Urothelium cell line (cell line): ENCODE results near the gene CNTNAP2.
"Not testable (repeated sequence)": the region's sequence is repeated elsewhere in the genome, so short reads cannot be mapped to it uniquely, and the experiment has no call there.

Experiments used
- DNase-seq: peaks from one replicate; pipeline ENCODE4 v3.0.0; 2011; ENCODE audit warnings: low spot score, mixed read lengths
- FAIRE-seq: peaks from 2 replicates; lab custom pipeline; 2011; peaks lifted over from hg19 to GRCh38; lab: Jason Lieb, UNC

Gene CNTNAP2

GRCh38 chr7:147796581-147796980 is 1680.0 kb downstream of the CNTNAP2 start:
- no peak for DNase-seq
- FAIRE-seq, result no peak

DNA sequence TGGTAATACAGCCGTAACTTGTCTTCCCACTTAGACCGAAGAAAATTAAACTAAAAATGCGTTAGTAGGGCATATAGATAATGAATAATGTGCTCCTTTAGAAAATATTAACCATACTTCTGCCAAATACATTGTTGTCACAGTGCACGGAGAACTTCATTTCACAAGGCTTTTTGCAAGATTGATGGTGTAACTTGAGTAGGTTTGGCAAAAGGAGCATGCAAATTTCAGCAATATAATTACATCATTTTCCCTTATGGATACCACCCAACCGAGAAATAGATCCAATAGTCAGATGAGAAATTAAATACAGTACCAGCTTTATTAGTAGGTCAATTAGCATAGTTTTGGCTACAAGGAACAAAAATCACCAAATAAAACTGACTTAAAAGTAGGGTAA is 1681.4 kb downstream of the CNTNAP2 start:
- FAIRE-seq (no peak), DNase-seq (no peak)

GRCh38 chr7:147801762-147802161 is 1685.2 kb downstream of the CNTNAP2 start:
- not testable (repeated sequence) for DNase-seq, FAIRE-seq

DNA sequence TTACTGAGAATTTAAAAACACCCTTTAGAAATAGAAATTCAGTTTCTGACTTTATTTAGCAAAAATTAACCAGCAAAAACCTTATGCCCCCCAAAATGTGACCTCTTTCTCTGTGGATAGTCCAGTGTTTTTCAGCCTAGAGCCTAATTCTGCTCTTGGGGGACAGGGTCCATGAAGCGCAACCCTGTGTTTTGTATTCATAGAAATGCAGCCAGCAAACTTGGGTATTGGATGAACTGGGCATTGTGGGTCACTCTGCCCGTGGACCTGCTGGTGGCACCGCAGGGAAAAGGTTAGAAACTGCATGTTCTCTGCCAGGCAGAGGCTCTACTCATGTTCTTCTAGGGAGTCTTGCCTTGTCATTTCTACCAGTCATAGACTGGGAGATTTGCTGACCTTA is 1686.5 kb downstream of the CNTNAP2 start:
- DNase-seq, result no peak
- no peak for FAIRE-seq

DNA sequence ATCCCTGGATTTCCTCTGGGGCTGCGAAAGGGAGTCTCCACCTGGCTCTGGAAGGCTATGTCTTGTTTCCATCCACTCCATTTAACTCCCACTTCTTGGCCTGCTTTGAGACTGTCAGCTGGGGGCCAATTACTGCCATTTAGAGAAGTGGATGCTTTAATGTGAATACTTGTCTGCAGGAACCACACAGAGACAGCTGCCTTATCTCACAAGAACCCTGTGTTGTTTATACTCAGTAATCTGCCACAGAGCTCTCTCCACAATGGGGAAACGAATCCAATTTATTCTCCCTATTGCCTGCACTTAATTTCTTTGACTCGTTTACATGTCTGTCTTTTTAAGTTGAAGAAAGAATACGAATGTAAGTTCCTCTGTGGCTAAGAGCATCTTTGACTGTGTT is 1687.0 kb downstream of the CNTNAP2 start:
- DNase-seq, result no peak
- FAIRE-seq, result no peak

DNA sequence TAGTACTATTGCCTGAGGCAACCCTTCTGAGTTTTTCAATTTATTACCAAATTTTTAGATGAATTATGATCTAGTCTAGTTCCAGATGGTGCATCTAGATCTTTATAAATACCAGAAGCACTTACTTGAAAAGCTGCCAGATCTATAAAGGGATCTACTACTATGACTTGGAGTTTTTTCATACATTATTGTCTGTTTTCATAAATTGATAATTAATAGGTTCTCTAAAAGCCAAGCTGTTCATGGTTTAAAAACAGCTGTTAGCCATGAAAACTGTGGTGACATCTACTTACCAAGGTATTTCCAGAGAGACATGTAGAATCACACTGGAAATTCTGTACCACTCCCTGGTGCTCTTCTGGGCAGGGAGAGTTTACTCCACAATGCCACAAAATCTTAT is 1687.4 kb downstream of the CNTNAP2 start:
- FAIRE-seq (no peak), DNase-seq (no peak)

GRCh38 chr7:147805996-147806576 is 1689.5 kb downstream of the CNTNAP2 start:
- DNase-seq (no peak), FAIRE-seq (no peak)

- FAIRE-seq, result no peak
- no peak for DNase-seq
Observed at GRCh38 chr7:147809786-147810185, 1693.2 kb downstream of the CNTNAP2 start.

DNA sequence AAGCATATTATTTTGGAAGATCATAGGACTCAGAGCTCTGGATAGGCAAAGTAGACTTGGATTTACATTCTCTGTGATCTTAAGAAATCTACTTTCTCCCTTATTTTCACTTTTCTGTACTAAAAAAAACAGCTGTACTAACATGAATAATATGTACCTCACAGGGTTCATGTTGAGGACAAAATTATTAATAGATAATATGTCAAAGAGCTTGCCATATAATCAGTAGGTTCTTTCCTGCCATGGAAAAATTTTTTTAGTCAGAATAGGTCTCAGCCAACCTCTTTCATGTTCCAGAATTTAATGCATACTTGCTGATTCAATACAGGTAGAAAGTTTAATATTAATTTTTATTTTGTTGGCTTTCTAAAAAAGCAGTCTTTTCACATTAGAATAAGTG is 1693.7 kb downstream of the CNTNAP2 start:
- DNase-seq (no peak), FAIRE-seq (no peak)

- no peak for DNase-seq
- FAIRE-seq, result no peak
Observed at GRCh38 chr7:147811923-147812322, 1695.3 kb downstream of the CNTNAP2 start.

- FAIRE-seq (no peak), DNase-seq (no peak)
Observed at GRCh38 chr7:147813316-147813715, 1696.7 kb downstream of the CNTNAP2 start.

DNA sequence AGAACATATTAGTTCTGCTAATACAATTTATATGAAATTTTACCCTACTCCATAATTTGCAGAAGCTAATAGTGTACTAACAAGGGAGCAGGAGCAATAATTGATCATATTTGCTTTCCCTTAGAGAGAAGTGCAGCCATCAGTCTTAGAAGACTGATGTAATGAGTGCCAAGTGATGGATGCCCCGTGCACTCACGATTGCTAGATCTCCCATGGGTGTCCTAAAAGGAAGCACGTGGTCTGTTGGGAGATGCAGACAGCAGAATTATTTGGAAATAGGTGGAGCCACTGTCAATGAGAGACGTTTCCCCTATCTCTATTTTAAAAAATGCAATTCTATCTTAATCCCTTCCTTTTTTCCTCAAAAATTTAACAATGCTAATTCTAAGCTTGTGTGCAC is 1701.7 kb downstream of the CNTNAP2 start:
- DNase-seq, result no peak
- FAIRE-seq, result no peak

DNA sequence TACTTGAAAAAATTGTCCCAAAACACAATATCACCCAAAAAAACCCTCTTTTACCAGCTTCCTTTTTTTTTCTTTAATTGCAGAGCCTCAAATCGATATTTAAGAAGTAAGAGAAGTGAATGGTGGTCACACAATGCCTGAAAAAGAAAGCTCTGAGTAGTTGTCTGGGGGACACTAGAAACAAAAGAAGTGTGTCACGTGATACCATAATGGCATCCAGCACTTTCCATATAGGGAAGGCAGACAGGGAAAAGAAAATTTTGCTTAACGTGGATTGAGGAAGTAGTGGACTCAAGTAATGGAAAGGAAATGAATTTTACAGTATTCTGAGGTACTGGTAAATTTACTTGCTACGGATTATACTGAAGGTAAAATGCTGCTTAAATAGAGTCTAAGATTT is 1708.1 kb downstream of the CNTNAP2 start:
- DNase-seq (no peak), FAIRE-seq (no peak)

GRCh38 chr7:147829016-147829415 is 1712.4 kb downstream of the CNTNAP2 start:
- no peak for DNase-seq
- FAIRE-seq, result no peak

DNA sequence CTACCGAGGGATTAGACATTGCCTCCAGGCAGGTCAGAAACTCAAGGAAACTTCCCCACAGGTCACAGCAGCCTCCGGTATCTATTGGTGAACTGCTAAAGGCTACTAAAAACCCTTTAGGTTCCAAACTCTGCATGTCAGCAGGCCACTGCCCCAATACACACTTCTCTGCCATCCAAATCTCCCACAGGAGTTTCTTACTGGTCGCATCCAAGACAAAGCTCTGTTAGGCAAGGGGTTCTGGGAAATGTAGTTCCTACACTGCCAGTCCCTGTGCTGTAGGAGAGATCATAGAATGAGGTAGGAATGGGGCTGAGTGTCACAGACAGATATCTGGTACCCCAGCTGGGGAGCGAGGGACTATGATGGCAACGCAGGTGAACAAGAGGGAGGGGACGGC is 1717.0 kb downstream of the CNTNAP2 start:
- FAIRE-seq (no peak), DNase-seq (no peak)

DNA sequence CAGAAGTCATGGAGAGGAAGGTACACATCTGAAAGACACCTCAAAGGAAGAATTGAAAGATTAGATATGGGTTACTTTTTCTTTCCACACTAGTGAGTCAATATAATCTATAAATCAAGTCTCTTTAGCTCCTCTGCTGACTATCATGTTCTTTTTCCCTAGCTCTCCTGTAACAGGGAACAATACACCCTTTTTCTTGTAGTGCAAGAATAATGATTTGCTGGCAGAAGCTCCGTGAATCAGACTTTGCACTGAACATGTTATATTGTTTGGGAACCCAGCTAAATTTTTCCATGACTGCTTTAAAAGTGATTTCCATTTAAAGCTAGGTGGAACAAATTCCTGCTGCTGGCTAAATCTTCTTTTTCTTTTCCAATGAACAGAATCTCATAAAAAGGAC is 1717.4 kb downstream of the CNTNAP2 start:
- FAIRE-seq, result no peak
- DNase-seq, result no peak

- DNase-seq (no peak), FAIRE-seq (no peak)
Observed at GRCh38 chr7:147852833-147853232, 1736.2 kb downstream of the CNTNAP2 start.

- DNase-seq (no peak), FAIRE-seq (no peak)
Observed at GRCh38 chr7:147857152-147858140, 1740.8 kb downstream of the CNTNAP2 start.

GRCh38 chr7:147858421-147858820 is 1741.8 kb downstream of the CNTNAP2 start:
- no peak for FAIRE-seq

DNA sequence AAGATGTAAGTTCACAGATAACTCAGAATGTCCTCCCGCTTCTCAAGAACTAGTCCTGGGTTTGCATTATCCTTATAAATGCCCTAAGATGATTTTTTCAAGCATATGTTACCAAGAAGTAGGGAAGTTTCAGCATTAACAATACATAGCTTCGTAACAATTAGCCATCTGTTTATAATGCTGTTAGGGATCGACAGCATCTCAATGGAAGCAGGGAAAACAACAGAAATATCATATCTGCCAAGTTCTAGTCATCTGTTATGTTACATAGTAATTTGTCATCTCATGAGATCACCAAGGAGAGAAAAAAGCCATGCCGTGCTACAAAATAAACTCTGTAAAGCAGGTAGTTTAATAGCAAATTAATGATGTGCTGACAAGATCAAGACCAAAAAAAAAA is 1742.4 kb downstream of the CNTNAP2 start:
- no peak for DNase-seq
- no peak for FAIRE-seq

More at GRCh38 chr7:147858421-147858820, 1741.8 kb downstream of the CNTNAP2 start:
- DNase-seq, result no peak

DNA sequence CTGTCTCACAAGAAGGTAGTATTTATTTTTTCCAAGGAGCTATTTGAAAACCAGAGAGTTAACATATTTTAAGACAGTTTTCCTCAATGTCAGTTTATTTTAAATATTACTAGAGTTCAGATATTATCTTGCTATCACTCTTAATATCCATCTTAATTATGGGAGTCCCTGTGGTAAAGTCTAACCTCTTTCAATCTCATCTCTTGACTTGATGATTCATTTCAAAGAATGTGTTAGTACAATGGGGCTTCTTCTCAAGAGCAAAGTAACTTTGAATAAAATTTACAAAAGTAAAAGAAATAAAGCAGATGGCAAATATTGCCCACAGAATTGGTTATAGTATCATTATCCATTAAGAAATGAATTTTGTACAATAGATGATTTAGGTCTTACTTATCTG is 1742.9 kb downstream of the CNTNAP2 start:
- FAIRE-seq, result no peak
- no peak for DNase-seq

- FAIRE-seq (no peak), DNase-seq (no peak)
Observed at GRCh38 chr7:147861058-147861716, 1744.6 kb downstream of the CNTNAP2 start.
